SK-N-MC (cell line): ENCODE measurements around the gene TBC1D20.

Experiments used
- DNase-seq: peaks from one replicate; pipeline ENCODE4 v3.0.0-alpha.2; 2011; ENCODE audit warnings: low read depth, low spot score
- H3K27ac ChIP-seq: fragments of 200-600 bp; sonication (generic); 2 replicates; pipeline ENCODE4 v1.5.1; 2016; ENCODE audit warnings: mixed run types
- H3K36me3 ChIP-seq: fragments of 200-600 bp; sonication (generic); 2 replicates; pipeline ENCODE4 v1.6.1; 2017; ENCODE audit warnings: antibody characterized with exemption, low read length, mixed read lengths; ENCODE audit not compliant: insufficient read depth
- H3K4me3 ChIP-seq: fragments of 200-600 bp; sonication (generic); 2 replicates; pipeline ENCODE4 v1.5.1; 2016
- H3K9ac ChIP-seq: fragments of 200-600 bp; sonication (generic); 2 replicates; pipeline ENCODE4 v1.8.0; 2017; ENCODE audit warnings: mixed run types, mixed read lengths; ENCODE audit not compliant: insufficient read length
- H3K9me3 ChIP-seq: fragments of 200-600 bp; sonication (generic); 2 replicates; pipeline ENCODE4 v1.6.1; 2017; ENCODE audit warnings: low read depth, mild to moderate bottlenecking, antibody characterized with exemption, low read length, moderate library complexity, mixed read lengths
- EZH2 ChIP-seq: fragments of 200-600 bp; sonication (generic); IDR thresholded peaks from one replicate; pipeline ENCODE4 v1.6.1; 2017; ENCODE audit warnings: antibody characterized with exemption
- FOXP2 ChIP-seq: optimal IDR thresholded peaks from 2 replicates; pipeline ENCODE3; 2011; ENCODE audit warnings: mild to moderate bottlenecking, moderate library complexity; ENCODE audit not compliant: insufficient read depth; ENCODE audit errors: extremely low read length, control extremely low read depth
- POLR2AphosphoS5 ChIP-seq: IDR thresholded peaks from 2 replicates; pipeline ENCODE4 v1.6.1; 2012; ENCODE audit warnings: mild to moderate bottlenecking, low read depth, low read length, borderline replicate concordance

The TBC1D20 gene

GRCh38 chr20:409697-410559 is 52.4 kb downstream of the TBC1D20 start:
- Histone ChIP-seq H3K9me3 (no peaks in the 10 kb centered on the region), H3K36me3 (peaks cover 39% of the 10 kb centered on the region), H3K9ac (no peak overlapping the region), H3K27ac (no peak overlapping the region), H3K4me3 (peak overlapping the region; percentile 98)
- no peak for TF ChIP-seq FOXP2
- TF ChIP-seq POLR2AphosphoS5: no peak
- no peak for TF ChIP-seq EZH2
- DNase-seq: no peak

- Histone ChIP-seq H3K4me3 (peak overlapping the region; percentile 98), H3K27ac (peak overlapping the region; percentile 27; the same call in 1 of the 2 replicates), H3K9ac (peak overlapping the region; percentile 98), H3K36me3 (peaks cover 39% of the 10 kb centered on the region), H3K9me3 (no peaks in the 10 kb centered on the region)
- TF ChIP-seq POLR2AphosphoS5 (no peak), FOXP2 (no peak), EZH2 (no peak)
- DNase-seq: no peak
These were observed 53.3 kb downstream of the TBC1D20 start for GRCh38 chr20:408843-409696.

DNA sequence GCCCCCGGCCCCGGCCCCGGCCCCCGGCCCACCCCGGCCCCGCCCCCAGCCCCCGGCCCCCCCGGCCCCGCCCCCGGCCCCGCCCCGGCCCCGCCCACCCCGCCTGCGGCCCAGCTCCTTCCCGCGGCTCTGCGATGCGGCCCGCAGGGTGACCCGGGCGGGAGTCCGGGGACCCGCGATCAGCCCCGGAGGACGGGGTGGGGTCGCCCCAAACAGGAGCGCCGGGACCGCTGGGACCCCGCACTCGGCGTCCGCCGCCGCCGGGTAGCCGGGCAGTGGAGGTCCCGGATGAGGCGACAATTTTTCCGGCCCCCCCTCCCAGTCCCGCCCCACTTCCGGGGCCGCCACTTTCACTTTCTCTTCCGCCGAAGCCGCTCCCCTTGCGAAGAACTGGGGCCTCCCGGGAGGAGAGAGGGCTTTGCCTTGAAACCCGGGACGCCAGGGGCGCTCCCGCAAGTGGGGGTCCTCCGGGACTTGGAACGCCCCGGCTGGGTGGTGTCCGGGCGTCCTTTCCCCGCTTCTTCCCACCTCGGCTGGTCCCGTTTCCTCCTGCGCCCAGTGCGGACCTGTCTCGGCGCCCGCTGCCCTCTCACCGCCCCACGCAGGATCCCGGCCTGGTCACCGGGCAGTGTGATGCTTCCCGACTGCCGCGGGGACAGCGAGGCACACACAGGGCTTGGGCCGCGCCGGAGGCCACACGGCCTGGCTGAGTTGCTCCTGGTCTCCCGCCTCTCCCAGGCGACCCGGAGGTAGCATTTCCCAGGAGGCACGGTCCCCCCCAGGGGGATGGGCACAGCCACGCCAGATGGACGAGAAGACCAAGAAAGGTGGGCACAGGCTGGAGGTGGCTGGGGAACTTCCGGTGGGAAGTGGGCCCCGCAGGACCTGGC is 54.1 kb downstream of the TBC1D20 start, which contains the start of gene RBCK1:
Gene RBCK1, plus strand, starts transcription at position 347 of the 890 bp plus-strand sequence. Its CDS starts 459 bp downstream, at position 806.
- peak within 1 kb of the TSS; percentile 98 for H3K4me3 ChIP-seq
- DNase-seq: no peak
- no peaks in the 10 kb centered on the region for H3K9me3 ChIP-seq
- TF ChIP-seq POLR2AphosphoS5 (peak; percentile 62; the same call in 1 of the 2 replicates), EZH2 (no peak)
- H3K27ac ChIP-seq: peak within 1 kb of the TSS; percentile 77
- H3K9ac ChIP-seq: peak within 1 kb of the TSS; percentile 98
- H3K36me3 ChIP-seq: peaks cover 38% of the 10 kb centered on the region

GRCh38 chr20:407133-407952 is 55.0 kb downstream of the TBC1D20 start:
- H3K4me3 ChIP-seq: peak overlapping the region; percentile 84
- no peak for TF ChIP-seq FOXP2
- TF ChIP-seq EZH2: no peak
- peak; percentile 79; the same call in 1 of the 2 replicates for TF ChIP-seq POLR2AphosphoS5
- no peak for DNase-seq
- H3K36me3 ChIP-seq: peaks cover 29% of the 10 kb centered on the region
- H3K27ac ChIP-seq: no peak overlapping the region
- peak overlapping the region; percentile 70 for H3K9ac ChIP-seq
- no peaks in the 10 kb centered on the region for H3K9me3 ChIP-seq

- Histone ChIP-seq H3K4me3 (no peak overlapping the region), H3K9ac (no peak overlapping the region), H3K9me3 (no peaks in the 10 kb centered on the region), H3K36me3 (peaks cover 20% of the 10 kb centered on the region), H3K27ac (no peak overlapping the region)
- no peak for TF ChIP-seq EZH2
- no peak for TF ChIP-seq FOXP2
- TF ChIP-seq POLR2AphosphoS5: no peak
- DNase-seq: no peak
These were observed 55.9 kb downstream of the TBC1D20 start for GRCh38 chr20:406200-407132.

DNA sequence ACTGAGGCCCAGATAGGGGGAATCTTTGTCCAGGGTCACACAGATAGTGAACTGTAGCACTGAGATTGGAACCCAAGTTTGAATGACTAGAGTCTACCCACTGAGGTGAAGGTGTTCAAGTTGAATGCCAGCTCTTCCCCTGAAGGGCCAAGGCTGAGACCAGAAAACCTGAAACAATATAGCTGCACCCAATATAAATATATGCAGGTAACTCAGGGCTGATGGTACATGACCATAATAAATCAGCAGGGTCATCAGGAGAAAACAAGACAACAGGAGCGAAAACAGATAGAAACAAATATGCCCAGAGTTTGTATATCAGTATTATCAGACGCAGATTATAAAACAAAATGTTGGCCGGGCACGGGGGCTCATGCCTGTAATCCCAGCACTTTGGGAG is 58.2 kb downstream of the TBC1D20 start:
- Histone ChIP-seq H3K9ac (no peak overlapping the region), H3K27ac (no peak overlapping the region), H3K36me3 (no peaks in the 10 kb centered on the region), H3K4me3 (no peak overlapping the region), H3K9me3 (no peaks in the 10 kb centered on the region)
- TF ChIP-seq FOXP2: no peak
- TF ChIP-seq POLR2AphosphoS5: no peak
- no peak for TF ChIP-seq EZH2
- no peak for DNase-seq
